Fibroblast of skin of right biceps (primary cell): ENCODE data around the gene LRRC31.

Source experiments
- DNase-seq: peaks from one replicate; pipeline ENCODE4 v3.0.0-alpha.2; 2013

The LRRC31 gene

GRCh38 chr3:169812332-169813235 is 57.2 kb downstream of the LRRC31 start, which contains the start of the genes LRRC34 and LRRIQ4:
TSS of gene LRRC34 (minus strand) at chr3:169812904. CDS start at chr3:169812548, 356 bp downstream.
TSS of gene LRRIQ4 (plus strand) at chr3:169812870. CDS start at chr3:169821922, 9,052 bp downstream.
- peak; percentile 78 for DNase-seq

GRCh38 chr3:169811631-169812331 is 58.0 kb downstream of the LRRC31 start:
- DNase-seq = peak; percentile 76

- DNase-seq = no peak
These were observed 60.4 kb downstream of the LRRC31 start for GRCh38 chr3:169809230-169809795.

GRCh38 chr3:169804681-169805080 is 65.1 kb downstream of the LRRC31 start:
- DNase-seq = no peak

- DNase-seq = no peak
These were observed 77.4 kb downstream of the LRRC31 start for GRCh38 chr3:169792359-169792758.

GRCh38 chr3:169790687-169791429 is 78.9 kb downstream of the LRRC31 start:
- DNase-seq = peak; percentile 31

- no peak for DNase-seq
These were observed 79.5 kb downstream of the LRRC31 start for GRCh38 chr3:169790219-169790618.
